Prostate gland (tissue), 2 donors: ENCODE data around the gene HAO2.

Source experiments
- POLR2A ChIP-seq: fragments of 450-650 bp; IDR thresholded peaks from one replicate; pipeline ENCODE4 v1.6.1; 2016; ENCODE audit warnings: antibody characterized with exemption, mild to moderate bottlenecking
- POLR2AphosphoS5 ChIP-seq: sonication (generic); formaldehyde crosslinking; IDR thresholded peaks from one replicate; pipeline ENCODE4 v1.6.1; 2017; ENCODE audit warnings: antibody characterized with exemption
- TF ChIP-seq, protein P1 (sequence below), 4 experiments: fragments of 200-600 bp in 2 of 4; fragments of 450-650 bp in 2 of 4; sonication (generic) in 2 of 4; IDR thresholded peaks; 1 replicate in 3 of 4; 2 replicates in 1 of 4; pipeline ENCODE4 v1.5.1; 2016 to 2019; ENCODE audit warnings: antibody characterized with exemption in 4 of 4, mild to moderate bottlenecking in 2 of 4, moderate library complexity in 2 of 4

GRCh38 chr1:119371815-119372214 lies 3.2 kb downstream of the HAO2 start:
- TF ChIP-seq, protein P1, sequence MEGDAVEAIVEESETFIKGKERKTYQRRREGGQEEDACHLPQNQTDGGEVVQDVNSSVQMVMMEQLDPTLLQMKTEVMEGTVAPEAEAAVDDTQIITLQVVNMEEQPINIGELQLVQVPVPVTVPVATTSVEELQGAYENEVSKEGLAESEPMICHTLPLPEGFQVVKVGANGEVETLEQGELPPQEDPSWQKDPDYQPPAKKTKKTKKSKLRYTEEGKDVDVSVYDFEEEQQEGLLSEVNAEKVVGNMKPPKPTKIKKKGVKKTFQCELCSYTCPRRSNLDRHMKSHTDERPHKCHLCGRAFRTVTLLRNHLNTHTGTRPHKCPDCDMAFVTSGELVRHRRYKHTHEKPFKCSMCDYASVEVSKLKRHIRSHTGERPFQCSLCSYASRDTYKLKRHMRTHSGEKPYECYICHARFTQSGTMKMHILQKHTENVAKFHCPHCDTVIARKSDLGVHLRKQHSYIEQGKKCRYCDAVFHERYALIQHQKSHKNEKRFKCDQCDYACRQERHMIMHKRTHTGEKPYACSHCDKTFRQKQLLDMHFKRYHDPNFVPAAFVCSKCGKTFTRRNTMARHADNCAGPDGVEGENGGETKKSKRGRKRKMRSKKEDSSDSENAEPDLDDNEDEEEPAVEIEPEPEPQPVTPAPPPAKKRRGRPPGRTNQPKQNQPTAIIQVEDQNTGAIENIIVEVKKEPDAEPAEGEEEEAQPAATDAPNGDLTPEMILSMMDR (IDR thresholded peaks at IDR 0.05): no peak
- TF ChIP-seq POLR2AphosphoS5 (no peak), POLR2A (no peak)
